ENCODE results near the gene PLEKHO2. TPM values are rescaled to one million over a fixed set of nuclear protein-coding genes. Genes with fewer than 3 reads are reported as not detected.
A peak's percentile ranks its signal among the peaks of the same experiment; 100 is the strongest.

The PLEKHO2 gene
- total RNA-seq, 2 experiments from 2014 or later = 12.5 to 12.7 TPM

DNA sequence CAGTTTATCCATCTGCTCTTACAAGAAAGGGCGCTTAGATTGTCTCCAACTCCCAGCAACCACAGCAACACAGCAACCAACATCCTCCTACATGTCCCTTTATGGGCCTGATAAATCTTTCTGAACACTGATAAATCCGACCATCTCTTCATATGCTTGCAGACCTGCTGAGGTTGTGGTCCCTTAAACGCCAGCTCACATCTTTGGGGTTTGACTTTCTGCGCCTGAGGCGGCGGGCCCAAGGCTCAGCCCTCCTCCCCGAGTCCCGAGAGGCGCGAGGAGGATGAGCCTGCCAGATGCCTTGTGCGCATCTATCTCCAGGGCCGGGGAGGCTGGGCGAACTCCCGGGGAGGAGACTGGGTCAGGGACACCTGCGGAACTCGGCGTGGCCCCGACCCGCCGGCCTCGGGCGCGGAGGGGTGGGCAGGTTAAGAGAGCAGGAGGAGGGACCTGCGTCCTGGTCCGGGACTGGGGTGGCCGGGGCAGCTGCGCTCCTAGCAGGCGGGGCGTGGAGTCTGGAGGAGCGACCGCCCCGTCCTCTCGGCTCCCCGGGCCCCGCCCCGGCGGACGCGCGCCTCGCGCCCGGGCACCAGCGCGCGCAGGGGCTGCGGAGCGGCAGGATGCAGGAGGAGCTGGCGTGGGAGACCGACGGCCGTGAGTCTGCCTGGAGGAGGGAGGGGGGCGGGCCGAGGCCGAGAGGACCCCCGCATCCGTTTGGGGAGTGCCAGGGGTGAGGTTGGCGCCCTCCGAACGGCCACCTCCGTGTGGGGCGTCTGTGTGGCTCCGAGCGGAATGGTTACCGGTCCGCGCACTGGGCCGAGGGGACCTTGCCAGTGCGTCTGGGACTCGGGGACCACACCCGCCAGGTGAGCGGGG lies 69.8 kb downstream of the PLEKHO2 start, which contains the start of gene ANKDD1A:
TSS of gene ANKDD1A (plus strand) at position 592 of the 876 bp plus-strand sequence. CDS start at position 621, 29 bp downstream.
- H3K4me1 Mint-ChIP-seq (ENCODE audit: low read depth) = peaks cover 4% of the 10 kb centered on the region
- peak; percentile 47 for DNase-seq
- H3K9me3 Mint-ChIP-seq = no peaks in the 10 kb centered on the region
- intact Hi-C loops (cut with micrococcal nuclease) = no loop called here
- CTCF ChIA-PET = interaction anchor here (1.0 kb wide), 1 partner anchor 227 kb away, joined by 4 read pairs; no protein-coding TSS in a partner anchor
- H3K27me3 Mint-ChIP-seq (ENCODE audit: low read depth) = peaks cover 7% of the 10 kb centered on the region
- no peaks in the 10 kb centered on the region for H3K36me3 Mint-ChIP-seq (ENCODE audit: low read depth)
- no peak within 1 kb of the TSS for H3K27ac Mint-ChIP-seq
- peak within 1 kb of the TSS; percentile 62 for H3K4me3 Mint-ChIP-seq

DNA sequence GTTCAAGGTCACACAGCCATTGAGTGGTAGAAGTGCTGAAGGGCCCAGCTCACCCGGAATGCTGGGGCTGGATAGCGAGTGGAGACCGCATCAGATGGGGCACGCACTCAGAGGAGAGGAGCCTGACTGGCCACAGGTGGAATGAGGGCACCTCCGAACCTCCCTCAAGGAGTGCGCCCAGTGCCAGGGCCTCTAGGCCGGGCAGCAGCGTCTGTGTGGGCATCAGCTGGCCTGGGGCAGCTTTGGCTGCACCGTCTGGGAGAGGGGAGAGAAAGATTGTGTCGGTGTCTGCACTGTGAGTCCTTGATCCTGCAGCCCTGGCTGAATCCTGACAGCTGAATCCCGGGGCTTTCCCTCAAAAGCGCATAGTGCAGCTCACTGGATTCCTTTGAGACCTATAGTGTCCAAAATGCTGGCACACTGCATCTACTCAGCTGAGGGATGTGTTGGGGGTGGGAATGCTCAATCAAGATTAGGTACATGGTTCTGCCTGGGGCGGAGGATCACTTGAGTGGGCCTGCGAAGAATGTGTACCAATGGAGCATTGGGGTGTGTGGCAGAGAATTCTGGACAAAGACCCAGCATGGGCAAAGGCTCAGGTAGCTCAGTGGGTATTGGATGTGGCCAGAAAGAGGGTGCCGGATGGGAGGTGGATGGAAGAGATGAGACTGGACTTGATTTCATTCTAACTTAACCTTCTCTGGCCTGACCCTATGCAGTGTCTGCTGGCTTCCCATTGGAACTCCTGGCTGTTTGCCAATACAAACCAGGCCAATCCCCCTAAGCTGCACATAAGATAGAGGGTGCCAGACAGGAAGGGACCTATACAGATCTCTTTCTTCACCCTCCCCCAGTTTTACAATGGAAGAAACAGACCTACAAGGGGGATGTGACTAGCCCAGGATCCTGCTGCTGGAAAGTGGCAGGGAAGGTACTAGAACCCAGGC lies 70.9 kb downstream of the PLEKHO2 start:
- Mint-ChIP-seq H3K4me1 (ENCODE audit: low read depth) (peaks cover 4% of the 10 kb centered on the region), H3K27ac (no peak overlapping the region), H3K4me3 (peak overlapping the region; percentile 46), H3K36me3 (ENCODE audit: low read depth) (no peaks in the 10 kb centered on the region), H3K9me3 (no peaks in the 10 kb centered on the region), H3K27me3 (ENCODE audit: low read depth) (peaks cover 7% of the 10 kb centered on the region)
- CTCF ChIA-PET = interaction anchor here (1.0 to 1.1 kb wide), 2 partner anchors 182 to 228 kb away, joined by 4 read pairs; no protein-coding TSS in a partner anchor
- DNase-seq = no peak
- intact Hi-C loops (cut with micrococcal nuclease) = no loop called here

DNA sequence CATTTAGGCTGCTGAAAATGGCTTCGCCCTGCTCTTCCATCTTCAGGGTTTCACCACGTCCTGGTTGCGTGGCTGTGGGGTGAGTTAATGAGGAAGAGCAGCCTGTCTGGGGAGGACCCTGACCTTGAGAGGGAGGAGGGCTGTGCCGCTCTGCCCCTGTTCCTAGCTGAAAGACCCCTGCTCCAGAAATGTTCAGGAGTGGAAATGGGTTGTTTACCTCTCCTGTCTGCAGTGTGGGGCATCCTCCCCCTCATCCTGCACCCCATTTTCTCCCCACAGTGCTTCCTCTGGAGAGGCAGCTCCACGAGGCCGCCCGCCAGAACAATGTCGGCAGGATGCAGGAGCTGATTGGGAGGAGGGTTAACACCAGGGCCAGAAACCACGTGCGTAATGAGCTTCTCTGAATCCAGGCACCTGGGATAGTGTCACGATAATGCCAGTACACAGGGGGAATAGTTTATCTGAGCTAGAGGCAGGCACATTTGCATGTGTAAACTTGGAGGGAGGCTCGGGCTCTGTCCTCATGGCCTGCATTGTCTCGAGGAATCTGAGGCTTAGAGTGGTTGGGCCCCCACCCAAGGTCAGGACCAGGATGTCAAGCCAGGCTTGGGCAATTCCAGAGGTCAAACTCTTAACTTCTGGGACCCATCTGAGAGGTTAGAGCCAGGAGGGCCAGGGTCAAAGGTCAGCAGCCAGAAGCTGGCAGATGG lies 74.0 kb downstream of the PLEKHO2 start:
- no peaks in the 10 kb centered on the region for H3K36me3 Mint-ChIP-seq (ENCODE audit: low read depth)
- intact Hi-C loops (cut with micrococcal nuclease) = no loop called here
- no peaks in the 10 kb centered on the region for H3K9me3 Mint-ChIP-seq
- peaks cover 4% of the 10 kb centered on the region for H3K4me1 Mint-ChIP-seq (ENCODE audit: low read depth)
- H3K27me3 Mint-ChIP-seq (ENCODE audit: low read depth) = peaks cover 7% of the 10 kb centered on the region
- no peak for DNase-seq
- no peak overlapping the region for H3K4me3 Mint-ChIP-seq
- CTCF ChIA-PET = interaction anchor here (0.6 to 1.6 kb wide), 4 partner anchors 10 to 403 kb away, joined by 3 to 7 read pairs (median 4); no protein-coding TSS in a partner anchor
- no peak overlapping the region for H3K27ac Mint-ChIP-seq

DNA sequence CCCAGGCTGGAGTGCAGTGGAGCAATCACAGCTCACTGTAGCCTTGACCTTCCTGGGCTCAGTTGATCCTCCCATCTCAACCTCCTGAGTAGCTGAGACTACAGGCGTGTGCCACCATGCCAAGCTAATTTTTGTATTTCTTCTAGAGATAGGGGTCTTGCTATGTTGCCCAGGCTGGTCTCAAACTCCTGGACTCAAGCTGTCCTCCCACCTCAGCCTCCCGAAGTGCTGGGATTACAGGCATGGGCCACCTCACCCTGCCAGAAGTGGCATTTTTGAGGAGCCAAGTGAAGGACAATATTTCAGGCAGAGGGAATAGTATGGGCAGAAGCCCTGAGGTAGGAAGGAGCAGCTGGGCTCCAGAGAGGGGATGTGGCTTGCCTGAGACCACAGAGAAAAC lies 74.7 kb downstream of the PLEKHO2 start:
- H3K9me3 Mint-ChIP-seq = no peaks in the 10 kb centered on the region
- no peak overlapping the region for H3K27ac Mint-ChIP-seq
- CTCF ChIA-PET = interaction anchor here (0.6 to 1.6 kb wide), 4 partner anchors 11 to 402 kb away, joined by 3 to 7 read pairs (median 4); no protein-coding TSS in a partner anchor
- peaks cover under 1% of the 10 kb centered on the region for H3K4me1 Mint-ChIP-seq (ENCODE audit: low read depth)
- no peak overlapping the region for H3K4me3 Mint-ChIP-seq
- no peaks in the 10 kb centered on the region for H3K36me3 Mint-ChIP-seq (ENCODE audit: low read depth)
- H3K27me3 Mint-ChIP-seq (ENCODE audit: low read depth) = peaks cover under 1% of the 10 kb centered on the region
- intact Hi-C loops (cut with micrococcal nuclease) = no loop called here
- DNase-seq = no peak

DNA sequence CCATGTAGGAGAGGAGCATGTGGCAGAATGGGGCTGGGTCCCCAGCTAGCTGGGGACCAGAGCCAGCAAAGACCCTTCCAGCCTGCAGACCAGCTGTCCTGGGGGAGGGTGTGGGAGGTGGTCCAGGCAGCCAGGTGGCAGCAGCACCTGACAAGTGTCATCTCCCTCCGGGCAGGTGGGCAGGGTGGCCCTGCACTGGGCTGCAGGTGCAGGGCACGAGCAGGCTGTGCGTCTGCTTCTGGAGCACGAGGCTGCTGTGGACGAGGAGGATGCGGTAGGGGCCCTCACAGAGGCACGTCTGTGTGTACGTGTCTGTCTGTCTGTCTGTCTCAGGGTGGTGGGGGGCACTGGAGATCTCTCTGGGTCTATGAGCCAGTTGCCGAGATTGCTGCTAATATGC lies 75.5 kb downstream of the PLEKHO2 start:
- Mint-ChIP-seq H3K4me1 (ENCODE audit: low read depth) (no peaks in the 10 kb centered on the region), H3K27ac (no peak overlapping the region), H3K36me3 (ENCODE audit: low read depth) (no peaks in the 10 kb centered on the region), H3K27me3 (ENCODE audit: low read depth) (no peaks in the 10 kb centered on the region), H3K4me3 (no peak overlapping the region), H3K9me3 (no peaks in the 10 kb centered on the region)
- intact Hi-C loops (cut with micrococcal nuclease) = no loop called here
- no peak for DNase-seq
- CTCF ChIA-PET = interaction anchor here (0.6 kb wide), 1 partner anchor 136 kb away, joined by 3 read pairs; no protein-coding TSS in a partner anchor

Other genes with a start within 250 kb of the PLEKHO2 start
- not detected for gene RBPMS2, start 66.3 kb upstream of the PLEKHO2 start, total RNA-seq
- 10 to 100 TPM; 38.4 to 43.9 TPM for gene PIF1, start 16.3 kb upstream of the PLEKHO2 start, total RNA-seq
- gene ANKDD1A, start 70.0 kb downstream of the PLEKHO2 start, total RNA-seq = 1 to 10 TPM; 2.3 to 3.1 TPM
- gene SPG21, start 148.0 kb downstream of the PLEKHO2 start, total RNA-seq = 10 to 100 TPM; 67.7 to 68.0 TPM
- 10 to 100 TPM; 15.1 to 17.1 TPM for gene MTFMT, start 187.7 kb downstream of the PLEKHO2 start, total RNA-seq
- gene SLC51B, start 203.5 kb downstream of the PLEKHO2 start, total RNA-seq = not detected
- not detected for gene RASL12, start 226.1 kb downstream of the PLEKHO2 start, total RNA-seq
- gene KBTBD13, start 234.8 kb downstream of the PLEKHO2 start, total RNA-seq = not detected

Data from activated naive CD4-positive, alpha-beta T cell treated with anti-CD3 and anti-CD28 coated beads for 36 hours (primary cell).